PC-9 (cell line): ENCODE results near the gene SLC39A13.

ENCODE experiments used
- CTCF ChIP-seq: fragments of 200-600 bp; sonication (generic); conservative IDR thresholded peaks from 2 replicates; pipeline ENCODE4 v1.6.1; 2017; ENCODE audit warnings: mixed run types, antibody characterized with exemption, mild to moderate bottlenecking, moderate library complexity
- EZH2 ChIP-seq: fragments of 200-600 bp; sonication (generic); IDR thresholded peaks from 2 replicates; pipeline ENCODE4 v1.8.0; 2017; ENCODE audit warnings: antibody characterized with exemption, low read depth

GRCh38 chr11:47375020-47375419 is 33.4 kb upstream of the SLC39A13 start:
- TF ChIP-seq CTCF (no peak), EZH2 (no peak)
